Measurements from ENCODE around the gene SOBP.

SOBP gene

DNA sequence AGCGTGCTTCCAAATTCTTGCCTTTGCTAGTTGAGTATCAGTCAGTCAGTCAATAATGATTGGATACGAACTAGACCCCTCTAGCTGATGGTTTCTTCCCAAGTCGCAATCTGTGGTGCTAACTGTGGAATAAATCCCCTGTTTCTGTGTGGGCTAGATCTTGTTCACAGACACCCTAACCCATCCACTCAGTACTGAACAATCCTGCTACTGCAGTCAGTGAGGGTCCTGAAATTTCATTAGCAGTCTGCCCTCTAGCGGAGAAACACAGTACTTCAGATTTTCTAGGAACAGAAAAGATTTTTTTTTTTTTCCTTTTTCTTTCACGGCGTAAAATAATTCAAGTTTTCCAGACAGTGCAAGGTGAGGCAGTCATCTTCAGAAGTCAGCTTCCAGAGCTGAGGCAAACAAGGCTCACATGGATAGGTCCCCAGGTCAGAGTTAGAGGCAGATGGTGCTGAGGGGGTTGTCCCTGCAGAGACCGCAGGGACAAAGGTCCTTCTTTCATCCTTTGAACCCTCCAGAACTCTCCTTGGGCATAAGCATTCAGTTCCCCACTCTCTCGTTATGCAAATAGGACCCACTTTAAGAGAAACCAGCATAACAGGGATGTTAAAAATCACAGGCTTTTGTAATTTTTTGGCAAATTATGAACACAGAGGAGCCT is 214.6 kb downstream of the SOBP start:
- TF ChIP-seq, protein P1, sequence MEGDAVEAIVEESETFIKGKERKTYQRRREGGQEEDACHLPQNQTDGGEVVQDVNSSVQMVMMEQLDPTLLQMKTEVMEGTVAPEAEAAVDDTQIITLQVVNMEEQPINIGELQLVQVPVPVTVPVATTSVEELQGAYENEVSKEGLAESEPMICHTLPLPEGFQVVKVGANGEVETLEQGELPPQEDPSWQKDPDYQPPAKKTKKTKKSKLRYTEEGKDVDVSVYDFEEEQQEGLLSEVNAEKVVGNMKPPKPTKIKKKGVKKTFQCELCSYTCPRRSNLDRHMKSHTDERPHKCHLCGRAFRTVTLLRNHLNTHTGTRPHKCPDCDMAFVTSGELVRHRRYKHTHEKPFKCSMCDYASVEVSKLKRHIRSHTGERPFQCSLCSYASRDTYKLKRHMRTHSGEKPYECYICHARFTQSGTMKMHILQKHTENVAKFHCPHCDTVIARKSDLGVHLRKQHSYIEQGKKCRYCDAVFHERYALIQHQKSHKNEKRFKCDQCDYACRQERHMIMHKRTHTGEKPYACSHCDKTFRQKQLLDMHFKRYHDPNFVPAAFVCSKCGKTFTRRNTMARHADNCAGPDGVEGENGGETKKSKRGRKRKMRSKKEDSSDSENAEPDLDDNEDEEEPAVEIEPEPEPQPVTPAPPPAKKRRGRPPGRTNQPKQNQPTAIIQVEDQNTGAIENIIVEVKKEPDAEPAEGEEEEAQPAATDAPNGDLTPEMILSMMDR (IDR thresholded peaks at IDR 0.05; ENCODE audit: extremely low read depth, missing control alignments): peak; percentile 29
- DNase-seq (ENCODE audit: low spot score): peak; percentile 49

GRCh38 chr6:107706516-107707115 is 216.7 kb downstream of the SOBP start:
- DNase-seq (ENCODE audit: low spot score): no peak
- TF ChIP-seq, protein P1 (IDR thresholded peaks at IDR 0.05; ENCODE audit: extremely low read depth, missing control alignments): no peak

DNA sequence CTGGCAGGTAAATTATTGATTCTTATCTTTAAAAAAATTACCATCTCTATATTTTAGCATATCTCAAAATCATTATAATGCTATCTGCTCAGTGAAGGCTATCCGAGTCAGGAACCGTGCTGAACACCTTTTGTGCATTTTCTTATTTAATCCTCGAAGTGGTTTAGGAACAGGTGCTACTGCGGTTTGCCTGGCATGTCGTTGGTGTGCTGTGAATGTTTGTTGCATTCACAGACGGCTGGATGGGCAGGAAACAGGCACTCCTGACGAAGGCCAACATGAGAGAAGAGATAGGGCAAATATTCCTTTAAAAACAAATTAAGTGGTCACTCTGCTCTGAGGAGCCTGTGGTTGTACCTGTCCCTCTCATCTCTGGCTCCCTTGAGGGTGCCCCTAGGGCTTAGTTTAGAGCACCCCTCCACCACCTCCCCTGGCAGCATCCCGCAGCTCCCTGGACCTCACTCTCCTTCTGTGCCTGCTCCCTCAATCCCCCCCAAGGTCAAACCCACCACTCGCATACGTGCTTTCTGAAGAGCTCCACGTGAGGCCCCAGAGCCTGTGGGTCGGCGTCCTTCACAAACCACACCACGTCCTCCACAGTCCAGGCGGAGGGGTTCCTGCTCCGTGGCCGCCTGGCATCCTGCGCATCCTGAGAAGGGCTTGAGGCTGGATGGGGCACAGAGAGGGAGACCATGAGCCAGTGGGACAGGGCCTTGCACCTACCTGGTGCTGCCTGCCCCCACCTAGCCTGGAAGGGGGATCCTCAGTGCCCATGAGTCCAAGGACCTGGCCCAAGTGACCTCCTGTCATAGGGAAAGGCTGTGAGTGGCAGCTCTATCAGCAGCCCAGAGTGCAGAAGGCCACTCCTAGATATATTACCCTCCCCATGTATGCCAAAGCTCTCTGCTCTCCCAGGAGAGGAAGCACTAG is 217.7 kb downstream of the SOBP start:
- TF ChIP-seq, protein P1 (IDR thresholded peaks at IDR 0.05; ENCODE audit: extremely low read depth, missing control alignments): no peak
- DNase-seq (ENCODE audit: low spot score): no peak

- TF ChIP-seq, protein P1 (IDR thresholded peaks at IDR 0.05; ENCODE audit: extremely low read depth, missing control alignments): no peak
Measured at GRCh38 chr6:107708435-107708834, 218.5 kb downstream of the SOBP start.

DNA sequence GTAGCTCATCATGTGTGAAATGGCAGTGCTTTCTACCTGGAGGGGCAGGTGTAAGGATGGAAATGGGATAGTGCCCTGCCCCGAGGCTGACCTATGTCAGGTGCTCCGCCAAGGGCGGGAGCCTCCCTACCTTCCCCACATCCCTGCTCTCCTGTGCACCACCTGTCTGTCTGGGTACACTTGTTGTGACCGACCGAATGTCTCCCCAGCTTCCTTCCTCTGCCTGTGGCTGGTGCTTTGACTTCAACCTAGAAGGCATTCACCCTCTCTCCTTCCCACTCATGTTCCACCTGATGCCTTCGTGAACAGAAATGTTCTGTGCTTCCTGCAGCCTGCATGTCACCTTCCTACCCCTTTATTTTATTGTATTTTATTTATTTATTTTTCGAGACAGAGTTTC is 219.4 kb downstream of the SOBP start:
- TF ChIP-seq, protein P1 (IDR thresholded peaks at IDR 0.05; ENCODE audit: extremely low read depth, missing control alignments): no peak
- no peak for DNase-seq (ENCODE audit: low spot score)

More at GRCh38 chr6:107708435-107708834, 218.5 kb downstream of the SOBP start:
- no peak for DNase-seq (ENCODE audit: low spot score)

Data from GM20000 (cell line).